ENCODE data around the gene CCDC33. TPM values are rescaled to one million over a fixed set of nuclear protein-coding genes. Genes with fewer than 3 reads are reported as not detected.
A peak's percentile ranks its signal among the peaks of the same experiment; 100 is the strongest.

Gene CCDC33
- total RNA-seq, 1 donor from 2014 or later, result not detected

DNA sequence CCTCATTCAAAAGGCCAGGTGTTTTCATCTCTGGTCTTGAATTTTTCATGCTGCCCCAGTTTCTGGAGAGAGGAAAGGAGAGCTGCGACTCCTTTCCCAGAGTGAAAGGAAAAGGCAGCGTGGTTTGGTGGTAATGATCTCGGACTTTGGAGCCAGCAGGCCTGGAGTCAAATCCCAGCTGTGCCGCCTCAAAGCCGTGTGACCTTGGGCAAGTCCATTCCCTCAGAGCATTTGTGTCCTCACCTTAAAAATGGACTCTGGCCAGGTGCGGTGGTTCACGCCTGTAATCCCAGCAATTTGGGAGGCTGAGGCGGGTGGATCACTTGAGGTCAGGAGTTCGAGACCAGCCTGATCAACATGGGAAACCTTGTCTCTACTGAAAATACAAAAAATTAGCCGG lies 4.7 kb upstream of the CCDC33 start:
- Mint-ChIP-seq H3K9me3 (no peaks in the 10 kb centered on the region), H3K36me3 (ENCODE audit: low read depth) (no peaks in the 10 kb centered on the region), H3K4me3 (no peak overlapping the region), H3K27me3 (peaks cover 6% of the 10 kb centered on the region), H3K4me1 (no peaks in the 10 kb centered on the region), H3K27ac (no peak overlapping the region)
- intact Hi-C loops (cut with micrococcal nuclease), result no loop called here
- no peak for DNase-seq

DNA sequence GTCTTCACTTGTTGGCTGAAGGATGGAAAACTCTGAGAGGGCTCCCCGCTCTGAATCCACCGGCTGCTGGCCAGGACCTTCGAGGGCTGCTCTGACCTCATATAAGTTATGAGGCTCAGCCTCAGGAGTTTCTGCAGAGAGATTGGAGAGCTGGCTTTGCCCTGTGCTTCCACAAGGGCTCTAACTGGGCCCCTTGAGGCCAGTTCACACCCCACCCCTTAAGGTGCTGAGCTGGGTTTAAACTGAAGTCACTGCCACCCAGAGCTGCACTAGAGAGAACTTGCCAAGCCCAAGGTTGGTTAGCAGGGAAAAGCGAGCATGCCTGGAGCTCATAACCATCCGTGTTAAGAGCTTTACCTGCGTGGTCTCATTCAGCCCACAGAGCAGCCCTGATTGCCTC lies 2.8 kb upstream of the CCDC33 start:
- Mint-ChIP-seq H3K4me3 (no peak overlapping the region), H3K27ac (no peak overlapping the region), H3K27me3 (peaks cover 4% of the 10 kb centered on the region), H3K36me3 (ENCODE audit: low read depth) (no peaks in the 10 kb centered on the region), H3K9me3 (no peaks in the 10 kb centered on the region), H3K4me1 (no peaks in the 10 kb centered on the region)
- DNase-seq, result no peak
- intact Hi-C loops (cut with micrococcal nuclease), result no loop called here

DNA sequence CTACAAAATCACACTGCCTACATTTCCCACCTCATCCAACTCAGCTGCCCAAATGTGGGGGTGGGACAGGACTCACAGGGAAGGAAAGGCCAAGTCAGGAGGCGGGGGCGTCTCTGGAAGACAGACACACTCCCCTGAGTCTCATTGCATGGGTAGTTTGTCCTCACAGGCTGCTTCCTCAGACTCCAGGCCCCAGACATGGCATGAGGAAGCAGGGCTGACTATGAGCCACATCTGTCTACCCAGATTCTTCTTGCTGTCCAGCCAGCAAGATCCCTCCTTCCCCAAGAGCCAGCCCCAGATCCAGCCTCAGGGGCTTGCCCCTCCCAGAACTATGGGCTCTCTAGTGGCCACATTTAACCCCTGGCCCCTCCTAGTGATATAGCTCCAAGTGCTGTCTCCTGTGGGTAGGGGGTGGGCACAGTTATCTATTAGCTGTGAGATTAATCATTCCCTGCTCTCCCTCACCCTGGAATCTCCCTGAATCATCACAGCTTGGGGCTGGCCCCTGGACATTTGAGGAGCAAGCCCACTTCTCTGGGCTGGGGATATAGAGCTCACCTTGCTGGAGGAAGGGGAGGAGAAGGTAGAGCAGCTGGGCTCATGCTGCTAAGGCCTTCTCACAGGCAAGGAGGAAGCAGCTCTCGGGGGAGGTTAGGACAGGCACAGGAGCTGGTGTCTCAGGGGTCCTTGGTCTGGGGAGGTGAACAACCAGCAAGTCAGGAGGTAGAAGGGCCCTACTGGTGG lies 2.1 kb upstream of the CCDC33 start:
- no peaks in the 10 kb centered on the region for H3K9me3 Mint-ChIP-seq
- no peak overlapping the region for H3K4me3 Mint-ChIP-seq
- DNase-seq, result no peak
- peaks cover 4% of the 10 kb centered on the region for H3K27me3 Mint-ChIP-seq
- intact Hi-C loops (cut with micrococcal nuclease), result no loop called here
- H3K4me1 Mint-ChIP-seq, result no peaks in the 10 kb centered on the region
- H3K36me3 Mint-ChIP-seq (ENCODE audit: low read depth), result no peaks in the 10 kb centered on the region
- H3K27ac Mint-ChIP-seq, result no peak overlapping the region

DNA sequence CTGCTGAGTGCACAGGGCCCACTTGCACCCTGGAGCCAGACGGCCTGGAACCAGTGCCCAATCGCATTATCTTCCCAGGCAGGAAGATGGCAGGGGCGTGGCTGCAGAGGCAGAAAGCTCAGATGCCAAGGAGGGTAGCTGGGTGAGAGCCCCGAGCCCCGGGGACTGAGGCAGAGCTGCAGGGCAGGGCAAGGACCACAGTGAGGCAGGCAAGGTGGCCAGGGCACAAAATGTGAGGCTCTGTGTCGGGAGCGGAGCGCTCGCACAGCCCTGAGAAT lies 1.6 kb upstream of the CCDC33 start:
- no peaks in the 10 kb centered on the region for H3K4me1 Mint-ChIP-seq
- H3K36me3 Mint-ChIP-seq (ENCODE audit: low read depth), result no peaks in the 10 kb centered on the region
- peaks cover 7% of the 10 kb centered on the region for H3K27me3 Mint-ChIP-seq
- H3K27ac Mint-ChIP-seq, result no peak overlapping the region
- DNase-seq, result no peak
- intact Hi-C loops (cut with micrococcal nuclease), result no loop called here
- no peak overlapping the region for H3K4me3 Mint-ChIP-seq
- H3K9me3 Mint-ChIP-seq, result no peaks in the 10 kb centered on the region

DNA sequence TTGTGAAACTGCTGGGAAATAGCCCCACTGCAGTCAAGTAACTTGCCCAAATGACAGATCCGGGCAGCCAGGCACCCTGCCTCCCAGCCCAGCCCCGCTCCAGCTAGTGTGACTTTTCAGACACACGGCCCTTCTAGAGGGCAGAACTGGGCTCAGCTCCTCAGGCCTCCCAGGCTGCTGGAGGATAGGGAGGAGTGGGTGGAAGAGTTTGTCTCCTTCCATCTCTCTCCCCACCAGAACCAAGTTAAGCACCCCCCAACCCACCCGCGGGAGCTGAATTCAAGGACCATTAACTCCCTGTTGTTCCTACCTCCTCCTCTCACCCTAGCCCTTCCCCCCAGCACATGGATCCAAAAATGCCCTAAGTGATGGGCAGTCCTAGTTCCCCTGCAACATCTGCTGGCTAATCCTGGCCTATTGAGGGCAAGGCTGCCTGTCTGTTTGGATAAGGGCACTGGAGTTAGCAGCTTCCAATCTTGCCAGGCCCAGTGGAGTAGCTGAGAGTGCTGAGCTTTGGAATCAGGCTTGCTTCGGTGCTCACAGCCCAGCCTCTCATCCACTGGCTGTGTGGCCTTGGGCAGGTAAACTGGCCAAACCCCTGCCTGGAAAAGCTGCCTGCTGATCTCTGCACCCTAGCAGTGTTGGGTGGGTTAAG lies 3.1 kb downstream of the CCDC33 start:
- peaks cover 12% of the 10 kb centered on the region for H3K27me3 Mint-ChIP-seq

DNA sequence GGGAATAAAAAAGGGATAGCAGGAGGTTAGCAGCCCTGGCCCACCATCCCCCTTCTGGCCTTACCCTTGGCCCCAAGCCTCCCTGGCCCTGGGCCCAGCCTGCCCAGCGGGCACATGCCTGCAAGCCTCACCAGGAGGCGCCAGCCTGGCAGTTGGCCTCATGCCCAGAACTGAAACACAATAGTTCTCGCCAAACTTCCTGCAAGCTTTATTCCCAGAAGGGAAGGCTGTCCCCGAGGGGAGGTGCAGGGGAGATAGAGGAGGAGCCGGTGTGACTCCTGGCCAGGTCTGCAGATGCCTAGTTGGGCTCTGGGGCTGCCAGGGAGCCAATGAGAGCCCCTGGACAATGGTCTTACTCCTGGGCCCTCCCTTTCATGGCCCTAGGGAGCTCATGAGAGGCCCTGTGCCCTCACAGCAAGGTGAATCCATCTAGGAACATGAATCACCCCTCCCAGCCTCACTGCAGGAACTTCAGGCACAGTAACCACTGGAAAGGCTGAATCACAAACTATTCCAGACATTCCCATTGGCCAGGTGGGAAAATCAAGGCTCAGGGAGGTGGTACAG lies 4.0 kb downstream of the CCDC33 start:
- intact Hi-C loops (cut with micrococcal nuclease), result no loop called here
- H3K27ac Mint-ChIP-seq, result no peak overlapping the region
- no peak for DNase-seq
- peaks cover 17% of the 10 kb centered on the region for H3K27me3 Mint-ChIP-seq
- H3K9me3 Mint-ChIP-seq, result no peaks in the 10 kb centered on the region
- no peak overlapping the region for H3K4me3 Mint-ChIP-seq
- no peaks in the 10 kb centered on the region for H3K36me3 Mint-ChIP-seq (ENCODE audit: low read depth)
- H3K4me1 Mint-ChIP-seq, result no peaks in the 10 kb centered on the region

More for the DNA sequence above, 3.1 kb downstream of the CCDC33 start:
- Mint-ChIP-seq H3K9me3 (no peaks in the 10 kb centered on the region), H3K4me1 (no peaks in the 10 kb centered on the region), H3K36me3 (ENCODE audit: low read depth) (no peaks in the 10 kb centered on the region), H3K27ac (no peak overlapping the region), H3K4me3 (no peak overlapping the region)
- intact Hi-C loops (cut with micrococcal nuclease), result no loop called here
- no peak for DNase-seq

DNA sequence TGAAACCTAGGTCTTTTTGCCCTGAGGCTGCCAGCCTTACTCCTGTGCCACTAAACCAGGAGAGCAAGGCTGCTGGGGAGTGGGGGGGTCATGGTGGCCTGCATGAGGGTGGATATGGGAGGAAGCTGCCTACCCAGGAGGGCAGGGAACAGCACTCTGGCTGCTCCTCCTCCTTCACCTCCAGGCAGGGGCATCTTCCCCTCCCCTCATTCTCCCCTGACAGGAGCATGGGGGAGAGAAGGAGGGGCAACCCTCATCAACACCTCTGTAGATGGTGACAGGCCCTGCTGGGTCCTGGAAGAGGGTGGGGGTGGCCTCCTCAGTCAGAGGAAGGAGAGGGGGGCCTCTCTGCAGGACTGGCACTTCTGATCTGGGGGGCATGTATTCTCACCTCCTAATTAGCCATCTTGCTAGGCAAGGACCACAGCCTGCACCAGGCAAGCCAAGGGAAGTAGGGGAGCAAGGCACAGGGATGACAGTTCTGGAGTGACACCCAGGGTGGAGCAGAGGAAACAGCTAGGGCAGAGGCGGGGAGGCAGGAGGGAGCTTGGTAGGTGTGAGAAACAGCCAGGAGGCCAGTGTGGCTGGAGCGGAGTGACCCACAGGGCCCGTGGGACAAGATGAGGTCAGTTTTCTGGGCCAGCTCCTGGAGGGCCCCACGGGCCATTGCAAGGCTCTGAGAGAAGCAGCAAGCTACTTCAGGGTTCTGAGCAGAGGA lies 4.9 kb downstream of the CCDC33 start:
- Mint-ChIP-seq H3K9me3 (no peaks in the 10 kb centered on the region), H3K27me3 (peaks cover 24% of the 10 kb centered on the region), H3K36me3 (ENCODE audit: low read depth) (no peaks in the 10 kb centered on the region), H3K27ac (no peak overlapping the region), H3K4me3 (no peak overlapping the region), H3K4me1 (no peaks in the 10 kb centered on the region)
- intact Hi-C loops (cut with micrococcal nuclease), result no loop called here
- DNase-seq, result no peak

DNA sequence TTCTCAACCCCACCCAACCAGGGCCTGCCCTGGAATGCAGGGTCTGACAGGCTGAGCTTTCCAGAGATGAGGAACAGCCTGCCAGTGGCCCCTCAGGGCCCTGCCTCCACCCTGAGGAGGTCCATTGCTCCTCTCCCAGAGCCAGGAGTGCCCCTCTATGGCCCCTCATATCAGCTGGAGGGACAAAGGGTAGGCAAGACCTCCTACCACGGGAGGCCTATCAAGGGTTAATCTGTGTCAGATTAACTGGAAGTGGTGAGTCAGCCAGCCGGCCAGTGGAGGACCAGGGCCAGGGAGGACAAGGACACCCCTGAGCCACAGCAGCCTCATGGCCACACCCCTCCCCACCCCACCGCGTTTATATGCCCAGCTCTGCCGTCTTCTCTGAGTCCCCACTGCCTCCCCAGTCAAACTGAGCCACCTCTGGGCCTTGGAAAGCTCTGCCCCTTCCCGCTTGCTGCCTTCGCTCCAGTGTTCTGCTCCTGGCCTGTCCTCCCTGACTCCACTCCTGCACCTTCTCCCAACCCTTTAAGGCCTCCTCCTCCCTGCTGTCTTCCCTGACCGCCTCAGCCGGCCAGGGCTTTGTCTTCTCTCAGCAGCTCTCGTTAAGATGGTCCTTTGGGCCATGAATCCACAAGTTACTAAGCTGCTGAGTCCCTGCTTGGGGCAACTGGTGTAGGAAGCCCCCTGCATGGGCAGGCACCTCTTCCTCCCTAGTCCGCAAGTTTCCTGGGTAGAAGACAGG lies 6.5 kb downstream of the CCDC33 start:
- intact Hi-C loops (cut with micrococcal nuclease), result no loop called here
- Mint-ChIP-seq H3K27me3 (peaks cover 31% of the 10 kb centered on the region), H3K27ac (no peak overlapping the region), H3K4me1 (no peaks in the 10 kb centered on the region), H3K4me3 (no peak overlapping the region), H3K9me3 (no peaks in the 10 kb centered on the region), H3K36me3 (ENCODE audit: low read depth) (no peaks in the 10 kb centered on the region)
- no peak for DNase-seq

DNA sequence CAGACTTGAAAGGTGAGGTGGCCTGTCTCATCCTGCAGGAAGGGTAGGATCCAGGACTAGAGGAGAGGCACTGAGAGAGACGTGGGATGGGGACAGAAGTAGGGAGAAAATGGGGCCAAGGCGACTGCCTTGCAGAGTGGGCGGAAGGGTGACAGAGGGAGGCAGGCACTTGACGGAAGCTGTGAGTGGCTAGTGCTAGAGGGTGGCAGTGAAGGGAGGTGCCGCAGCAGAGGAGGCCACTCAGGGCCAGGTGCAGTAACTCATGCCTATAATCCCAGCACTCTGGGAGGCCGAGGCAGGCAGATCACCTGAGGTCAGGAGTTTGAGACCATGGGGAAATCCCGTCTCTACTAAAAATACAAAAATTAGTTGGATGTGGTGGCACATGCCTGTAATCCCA lies 7.3 kb downstream of the CCDC33 start:
- H3K36me3 Mint-ChIP-seq (ENCODE audit: low read depth), result no peaks in the 10 kb centered on the region
- H3K27me3 Mint-ChIP-seq, result peaks cover 31% of the 10 kb centered on the region
- intact Hi-C loops (cut with micrococcal nuclease), result no loop called here
- H3K4me3 Mint-ChIP-seq, result no peak overlapping the region
- H3K4me1 Mint-ChIP-seq, result no peaks in the 10 kb centered on the region
- no peak for DNase-seq
- no peak overlapping the region for H3K27ac Mint-ChIP-seq
- H3K9me3 Mint-ChIP-seq, result no peaks in the 10 kb centered on the region

DNA sequence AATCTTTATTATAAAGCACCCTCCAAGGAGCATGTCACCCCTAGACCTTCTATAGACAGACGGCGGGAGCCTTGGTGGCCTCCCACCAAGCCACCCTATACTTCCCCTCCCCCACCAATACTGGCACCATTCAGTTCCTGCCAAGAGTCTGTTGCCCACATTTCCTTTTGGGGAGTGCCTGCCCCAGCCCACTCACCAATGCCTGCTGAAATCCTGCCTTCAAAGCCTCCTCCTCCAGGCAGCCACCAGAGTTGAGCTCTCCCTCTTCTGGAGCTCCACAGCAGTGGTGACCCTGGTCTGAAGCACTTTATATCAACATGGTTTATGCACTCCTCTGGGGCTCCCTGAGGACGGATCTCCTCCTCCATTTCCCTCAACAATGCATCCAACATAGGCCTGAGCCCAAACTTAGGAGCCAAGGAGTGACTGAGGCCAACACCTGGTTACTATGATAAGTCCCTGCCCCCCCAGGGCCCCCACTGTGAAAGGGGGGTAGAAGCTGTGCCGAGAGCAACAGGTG lies 8.8 kb downstream of the CCDC33 start:
- no peak for DNase-seq
- Mint-ChIP-seq H3K4me1 (no peaks in the 10 kb centered on the region), H3K4me3 (no peak overlapping the region), H3K27ac (no peak overlapping the region), H3K9me3 (no peaks in the 10 kb centered on the region), H3K36me3 (ENCODE audit: low read depth) (no peaks in the 10 kb centered on the region), H3K27me3 (peaks cover 28% of the 10 kb centered on the region)
- intact Hi-C loops (cut with micrococcal nuclease), result no loop called here

DNA sequence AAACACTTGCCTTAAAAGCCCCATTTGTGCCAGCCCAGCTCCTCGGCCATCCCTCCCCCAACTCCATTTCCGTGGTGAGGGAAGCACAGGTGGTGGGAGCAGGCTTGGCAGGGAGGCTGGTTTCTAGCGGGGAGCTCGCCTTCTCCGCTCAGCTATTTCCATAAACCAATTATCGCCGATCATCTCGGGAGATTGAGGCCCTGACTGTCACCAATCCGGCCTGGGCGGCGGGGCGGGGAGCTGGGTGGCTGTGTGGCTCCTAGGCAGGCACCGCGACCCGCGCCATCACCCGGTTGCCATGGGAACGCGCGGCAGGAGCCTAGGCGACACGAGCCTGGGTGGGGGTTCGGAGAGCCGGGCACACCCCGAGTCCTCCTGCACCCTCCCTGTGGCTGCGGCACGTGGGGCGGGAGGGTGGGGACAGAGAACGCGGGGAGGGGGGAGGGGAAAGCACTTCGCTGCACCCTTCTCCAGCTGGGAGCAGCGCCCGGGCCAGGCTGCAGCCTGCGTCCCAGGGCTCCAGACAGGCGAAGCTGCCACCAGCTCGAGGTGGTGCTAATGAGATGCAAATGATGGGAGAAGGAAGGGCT lies 9.3 kb downstream of the CCDC33 start:
- H3K36me3 Mint-ChIP-seq (ENCODE audit: low read depth), result no peaks in the 10 kb centered on the region
- intact Hi-C loops (cut with micrococcal nuclease), result no loop called here
- H3K27ac Mint-ChIP-seq, result no peak overlapping the region
- H3K4me3 Mint-ChIP-seq, result no peak overlapping the region
- H3K4me1 Mint-ChIP-seq, result no peaks in the 10 kb centered on the region
- peak; percentile 60 for DNase-seq
- no peaks in the 10 kb centered on the region for H3K9me3 Mint-ChIP-seq
- H3K27me3 Mint-ChIP-seq, result peaks cover 28% of the 10 kb centered on the region

DNA sequence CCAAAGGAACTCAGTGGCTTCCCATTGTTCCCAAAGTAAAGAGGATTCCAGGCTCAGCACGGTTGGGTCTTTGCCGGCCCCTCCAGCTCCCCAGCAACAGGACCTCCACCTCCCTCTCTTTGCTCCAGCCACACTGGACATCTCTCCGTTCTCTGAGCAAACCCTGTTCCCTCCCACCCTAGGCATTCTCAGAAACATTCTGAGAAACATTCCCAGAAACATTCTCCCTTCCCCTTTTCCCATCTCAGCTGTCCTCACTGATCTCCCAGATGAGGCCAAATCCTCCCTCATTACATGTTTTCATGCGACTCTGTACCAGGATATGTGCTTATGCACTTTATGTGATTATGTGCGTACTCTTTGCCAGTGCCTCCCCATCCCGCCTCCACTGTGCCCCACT lies 14.1 kb downstream of the CCDC33 start:
- Mint-ChIP-seq H3K4me1 (no peaks in the 10 kb centered on the region), H3K27ac (no peak overlapping the region), H3K27me3 (peaks cover 16% of the 10 kb centered on the region), H3K4me3 (no peak overlapping the region), H3K36me3 (ENCODE audit: low read depth) (no peaks in the 10 kb centered on the region), H3K9me3 (no peaks in the 10 kb centered on the region)
- intact Hi-C loops (cut with micrococcal nuclease), result no loop called here
- no peak for DNase-seq

DNA sequence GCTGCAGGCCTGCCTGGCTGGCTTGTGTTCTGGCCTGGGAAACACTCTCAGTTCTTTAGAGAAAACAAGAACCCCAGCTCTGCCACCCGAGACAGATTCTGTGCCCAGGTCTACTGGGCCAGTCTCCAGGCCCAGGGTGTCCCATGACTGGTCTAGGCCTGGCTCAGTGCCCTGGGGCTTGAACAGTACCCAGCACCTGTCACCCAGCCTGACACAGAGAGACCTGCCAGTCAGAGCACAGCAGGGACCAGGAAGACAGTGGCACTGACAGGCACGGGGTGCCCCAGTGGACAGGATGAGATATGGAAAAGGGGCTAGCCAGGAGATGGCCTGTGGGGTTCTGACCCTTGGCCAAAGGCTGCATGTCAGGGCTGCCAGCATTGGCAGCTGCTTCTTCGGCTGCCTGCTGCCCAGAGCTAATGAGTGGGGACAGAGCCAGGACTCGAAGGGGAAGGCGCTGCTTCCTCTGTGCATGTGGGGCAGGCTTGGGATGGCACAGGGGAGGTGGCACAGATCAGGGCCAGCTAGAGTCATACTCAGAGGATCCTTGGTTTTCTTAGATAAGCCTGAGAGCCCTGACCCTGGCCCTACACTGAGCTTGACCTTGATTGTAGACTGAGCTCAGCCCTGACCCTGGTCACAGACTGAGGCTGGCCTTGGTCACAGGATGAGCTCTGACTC lies 15.1 kb downstream of the CCDC33 start:
- no peaks in the 10 kb centered on the region for H3K36me3 Mint-ChIP-seq (ENCODE audit: low read depth)
- no peaks in the 10 kb centered on the region for H3K4me1 Mint-ChIP-seq
- H3K9me3 Mint-ChIP-seq, result no peaks in the 10 kb centered on the region
- no peak overlapping the region for H3K27ac Mint-ChIP-seq
- intact Hi-C loops (cut with micrococcal nuclease), result no loop called here
- no peak for DNase-seq
- H3K27me3 Mint-ChIP-seq, result peaks cover 8% of the 10 kb centered on the region
- H3K4me3 Mint-ChIP-seq, result no peak overlapping the region

All from activated CD4-positive, alpha-beta T cell treated with anti-CD3 and anti-CD28 coated beads, Interleukin-2, amount 10 ng/mL, durations not matched to agents 24 days and 14 days (primary cell).